ENCODE measurements around the gene BRINP3. TPM values are rescaled to one million over a fixed set of nuclear protein-coding genes. Genes with fewer than 3 reads are reported as not detected.

Gene BRINP3
- total RNA-seq, 4 donors from 2014 or later: 0.19 TPM; not detected in 3

- ATAC-seq (ENCODE audit: low FRiP score) (no peak), DNase-seq (ENCODE audit: low spot score) (no peak)
- no peak for TF ChIP-seq CTCF (IDR thresholded peaks at IDR 0.05)
Measured at GRCh38 chr1:190154744-190155143, 322.9 kb downstream of the BRINP3 start.

- DNase-seq (ENCODE audit: low spot score): no peak
- TF ChIP-seq CTCF (IDR thresholded peaks at IDR 0.05): no peak
- no peak for ATAC-seq (ENCODE audit: low FRiP score)
Measured at GRCh38 chr1:190147616-190148015, 330.0 kb downstream of the BRINP3 start.

- ATAC-seq (ENCODE audit: low FRiP score) (no peak), DNase-seq (ENCODE audit: low spot score) (no peak)
- no peak for TF ChIP-seq CTCF (IDR thresholded peaks at IDR 0.05)
Measured at GRCh38 chr1:190144650-190145049, 333.0 kb downstream of the BRINP3 start.

GRCh38 chr1:190140644-190141043 lies 337.0 kb downstream of the BRINP3 start:
- no peak for TF ChIP-seq CTCF (IDR thresholded peaks at IDR 0.05)
- no peak for ATAC-seq (ENCODE audit: low FRiP score)
- DNase-seq (ENCODE audit: low spot score): no peak

- no peak for TF ChIP-seq CTCF (IDR thresholded peaks at IDR 0.05)
- no peak for ATAC-seq (ENCODE audit: low FRiP score)
- no peak for DNase-seq (ENCODE audit: low spot score)
Measured at GRCh38 chr1:190138702-190139101, 339.0 kb downstream of the BRINP3 start.

- DNase-seq (ENCODE audit: low spot score): no peak
- no peak for TF ChIP-seq CTCF (IDR thresholded peaks at IDR 0.05)
- no peak for ATAC-seq (ENCODE audit: low FRiP score)
Measured at GRCh38 chr1:190138266-190138665, 339.4 kb downstream of the BRINP3 start.

- ATAC-seq (ENCODE audit: low FRiP score) (no peak), DNase-seq (ENCODE audit: low spot score) (no peak)
- TF ChIP-seq CTCF (IDR thresholded peaks at IDR 0.05): no peak
Measured at GRCh38 chr1:190129366-190129765, 348.3 kb downstream of the BRINP3 start.
